A549 (cell line): ENCODE results near the gene GINS1.

ENCODE experiments used
- EP300 ChIP-seq, 2 experiments: fragments of >200 bp; sonication (Bioruptor Twin); formaldehyde crosslinking; IDR thresholded peaks; 2 replicates in 1 of 2; 3 replicates in 1 of 2; pipeline ENCODE4 v1.6.1; 2016 to 2017
- TF ChIP-seq, protein P1 (sequence below): fragments of >200 bp; sonication (Bioruptor Twin); formaldehyde crosslinking; IDR thresholded peaks from 3 replicates; pipeline ENCODE4 v1.5.1; 2016

DNA sequence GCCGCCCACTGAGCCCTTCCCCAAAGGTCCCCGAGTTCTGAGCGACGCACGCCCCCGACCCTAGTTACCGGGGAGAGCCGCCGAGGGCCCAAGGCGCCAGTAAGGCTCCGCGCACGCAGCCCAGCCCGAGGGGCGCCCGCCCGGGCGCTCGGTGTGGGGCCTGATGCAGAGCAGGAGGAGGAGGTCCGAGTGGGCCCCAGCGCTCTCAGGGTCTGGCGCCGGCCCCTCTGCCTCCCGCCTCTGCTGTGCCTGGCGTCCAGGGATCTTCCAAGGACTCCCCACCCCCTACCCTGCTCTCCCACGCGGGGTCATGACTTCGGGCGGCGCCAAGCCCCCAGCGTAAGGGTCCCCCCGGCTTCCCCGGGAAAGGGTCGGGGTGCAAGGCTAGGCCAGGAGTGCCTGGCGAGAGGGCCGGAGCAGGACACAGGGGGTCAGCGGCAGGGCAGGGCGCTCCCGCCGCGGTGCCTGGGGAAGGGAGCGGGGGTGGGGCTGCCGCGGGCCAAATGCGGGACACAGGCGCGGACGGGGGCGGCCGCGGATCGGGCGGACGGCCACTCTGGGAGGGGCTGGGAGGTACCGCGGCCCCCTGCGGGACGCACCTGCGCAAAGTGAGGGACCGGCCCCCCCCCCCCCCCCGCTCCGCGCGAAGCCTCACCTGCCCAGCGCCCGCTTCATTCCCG, 17.5 kb upstream of the GINS1 start:
- TF ChIP-seq, protein P1, sequence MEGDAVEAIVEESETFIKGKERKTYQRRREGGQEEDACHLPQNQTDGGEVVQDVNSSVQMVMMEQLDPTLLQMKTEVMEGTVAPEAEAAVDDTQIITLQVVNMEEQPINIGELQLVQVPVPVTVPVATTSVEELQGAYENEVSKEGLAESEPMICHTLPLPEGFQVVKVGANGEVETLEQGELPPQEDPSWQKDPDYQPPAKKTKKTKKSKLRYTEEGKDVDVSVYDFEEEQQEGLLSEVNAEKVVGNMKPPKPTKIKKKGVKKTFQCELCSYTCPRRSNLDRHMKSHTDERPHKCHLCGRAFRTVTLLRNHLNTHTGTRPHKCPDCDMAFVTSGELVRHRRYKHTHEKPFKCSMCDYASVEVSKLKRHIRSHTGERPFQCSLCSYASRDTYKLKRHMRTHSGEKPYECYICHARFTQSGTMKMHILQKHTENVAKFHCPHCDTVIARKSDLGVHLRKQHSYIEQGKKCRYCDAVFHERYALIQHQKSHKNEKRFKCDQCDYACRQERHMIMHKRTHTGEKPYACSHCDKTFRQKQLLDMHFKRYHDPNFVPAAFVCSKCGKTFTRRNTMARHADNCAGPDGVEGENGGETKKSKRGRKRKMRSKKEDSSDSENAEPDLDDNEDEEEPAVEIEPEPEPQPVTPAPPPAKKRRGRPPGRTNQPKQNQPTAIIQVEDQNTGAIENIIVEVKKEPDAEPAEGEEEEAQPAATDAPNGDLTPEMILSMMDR = no peak
- no peak for TF ChIP-seq EP300 (IDR thresholded peaks at IDR 0.05)
